GM18858 (cell line): ENCODE measurements around the gene CLEC12A.

ENCODE experiments used
- ATAC-seq: cut with Tn5 transposase; IDR thresholded peaks from one replicate; pipeline ENCODE4 v1.9.1; 2021; ENCODE audit not compliant: unreplicated experiment

Gene CLEC12A

GRCh38 chr12:10031771-10032175, 60.6 kb downstream of the CLEC12A start:
- no peak for ATAC-seq

GRCh38 chr12:10033783-10034545, 62.8 kb downstream of the CLEC12A start:
- ATAC-seq: no peak
